Activated CD4-positive, alpha-beta T cell treated with anti-CD3 and anti-CD28 coated beads for 36 hours (primary cell): Measurements from ENCODE around the gene YTHDC1. TPM values are rescaled to one million over a fixed set of nuclear protein-coding genes. Genes with fewer than 3 reads are reported as not detected.

Experiments
- ATAC-seq: fragments of 200-7000 bp; cut with Tn5 transposase; one replicate; pipeline ENCODE4 v1.10.0; 2021; ENCODE audit warnings: mild to moderate bottlenecking, moderate library complexity
- CTCF ChIA-PET: fragments of 350-600 bp; sonication (Branson Sonifier 250); formaldehyde crosslinking; loops from one replicate; lab custom pipeline; 2021; ENCODE audit warnings: antibody characterized with exemption; lab: Charles Lee
- POLR2A ChIA-PET: fragments of 350-600 bp; sonication (Branson Sonifier 250); formaldehyde crosslinking; loops from one replicate; lab custom pipeline; 2021; ENCODE audit warnings: antibody characterized with exemption, inconsistent platforms; lab: Charles Lee
- DNase-seq: peaks from one replicate; pipeline ENCODE4 v3.0.0-alpha.2; 2020
- H3K27ac Mint-ChIP-seq: one replicate; pipeline ENCODE4 v1.8.0; 2021; ENCODE audit warnings: mixed read lengths
- H3K27me3 Mint-ChIP-seq: one replicate; pipeline ENCODE4 v1.8.0; 2021; ENCODE audit warnings: mixed read lengths
- H3K36me3 Mint-ChIP-seq: one replicate; pipeline ENCODE4 v1.8.0; 2021; ENCODE audit warnings: low read depth, mixed read lengths
- H3K4me1 Mint-ChIP-seq: one replicate; pipeline ENCODE4 v1.8.0; 2021; ENCODE audit warnings: mixed read lengths
- H3K4me3 Mint-ChIP-seq: one replicate; pipeline ENCODE4 v1.8.0; 2021; ENCODE audit warnings: mild to moderate bottlenecking, moderate library complexity, mixed read lengths
- H3K9me3 Mint-ChIP-seq: one replicate; pipeline ENCODE4 v1.8.0; 2021; ENCODE audit warnings: low read depth, mixed read lengths
- intact Hi-C, 2 experiments: fragments of 100-400 bp; cut with DNase I in 1 of 2; cut with micrococcal nuclease in 1 of 2; formaldehyde crosslinking; loops; one replicate each; pipeline versions ENCODE4 v1.14.2 to v1.15.1; 2022 to 2024; cut with DNase I, micrococcal nuclease
- total RNA-seq, 2 experiments: library from RNA; stranded (reverse); gene quantifications; one replicate each; pipeline ENCODE4 v1.2.3, GENCODE V29; 2021

The YTHDC1 gene
- total RNA-seq, 2 experiments from 2014 or later = 78.5 to 83.0 TPM

DNA sequence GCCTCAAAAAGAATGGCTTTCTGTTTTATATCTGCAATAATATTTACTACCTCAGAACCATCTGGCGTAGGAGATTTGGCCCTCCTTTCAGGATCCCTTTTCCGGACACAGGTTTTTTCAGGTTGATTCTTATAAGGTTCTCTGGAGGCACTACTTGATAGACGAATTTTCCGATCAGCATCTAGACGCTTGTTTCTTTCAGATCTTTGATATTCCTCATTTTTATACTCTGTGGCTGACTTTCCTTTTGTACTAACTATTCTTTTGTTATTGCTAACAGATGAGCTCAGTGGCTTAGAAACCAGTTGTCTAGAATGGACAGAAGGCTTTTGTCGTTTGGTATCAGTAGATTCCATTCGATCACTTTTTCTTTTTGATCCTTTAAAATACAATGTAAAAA lies 12.4 kb downstream of the YTHDC1 start:
- intact Hi-C loops = no loop called here
- ChIA-PET CTCF (interaction anchor here (0.8 kb wide), 1 partner anchor 20 kb away, joined by 3 read pairs; no protein-coding TSS in a partner anchor), POLR2A (no interaction called here)
- DNase-seq (no peak), ATAC-seq (no peak)
- Mint-ChIP-seq H3K27ac (peak overlapping the region; percentile 26), H3K4me3 (no peak overlapping the region), H3K9me3 (no peaks in the 10 kb centered on the region), H3K4me1 (peaks cover 49% of the 10 kb centered on the region), H3K27me3 (no peaks in the 10 kb centered on the region), H3K36me3 (peaks cover 34% of the 10 kb centered on the region)

DNA sequence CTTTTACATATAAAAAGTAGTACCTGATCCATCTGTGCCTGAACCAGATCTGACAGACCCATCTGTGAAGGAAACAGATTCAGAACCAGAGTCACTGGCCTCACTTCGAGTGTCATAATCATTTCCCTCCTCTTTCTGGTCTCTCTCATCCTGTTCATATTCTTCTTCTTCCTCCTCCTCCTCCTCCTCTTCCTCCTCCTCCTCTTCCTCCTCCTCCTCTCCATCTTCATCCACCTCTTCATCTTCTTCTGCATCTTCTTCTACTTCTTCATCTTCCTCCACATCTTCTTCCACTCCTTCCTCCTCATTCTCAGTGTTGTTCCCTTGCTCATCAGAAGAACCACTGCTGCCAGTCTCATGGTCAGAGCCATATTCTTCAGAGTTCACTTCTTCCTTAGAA lies 12.9 kb downstream of the YTHDC1 start:
- H3K36me3 Mint-ChIP-seq = peaks cover 33% of the 10 kb centered on the region
- no peak for DNase-seq
- H3K4me1 Mint-ChIP-seq = peaks cover 45% of the 10 kb centered on the region
- POLR2A ChIA-PET = no interaction called here
- H3K27ac Mint-ChIP-seq = peak overlapping the region; percentile 26
- H3K9me3 Mint-ChIP-seq = no peaks in the 10 kb centered on the region
- no peaks in the 10 kb centered on the region for H3K27me3 Mint-ChIP-seq
- H3K4me3 Mint-ChIP-seq = no peak overlapping the region
- peak; percentile 44 for ATAC-seq
- CTCF ChIA-PET = no interaction called here
- intact Hi-C loops = no loop called here

DNA sequence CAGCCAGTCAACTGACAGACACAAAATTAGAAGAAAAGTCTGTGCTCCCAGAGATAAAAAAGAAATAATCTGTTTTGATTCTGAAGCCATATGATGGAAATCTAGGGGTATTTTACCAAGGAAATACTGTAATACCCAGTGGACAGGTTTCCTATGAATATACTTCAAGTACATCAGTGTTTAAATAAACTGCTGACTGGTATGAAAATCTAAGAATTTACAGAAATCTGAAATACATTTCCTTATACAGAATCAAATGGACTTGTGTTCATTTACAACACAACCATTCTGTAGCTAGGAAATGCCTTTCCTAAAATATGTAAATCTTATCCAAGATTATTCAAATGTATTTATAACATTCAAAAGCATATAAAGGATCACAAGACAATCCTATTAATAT lies 13.4 kb downstream of the YTHDC1 start:
- ChIA-PET CTCF (no interaction called here), POLR2A (no interaction called here)
- H3K4me3 Mint-ChIP-seq = no peak overlapping the region
- DNase-seq (no peak), ATAC-seq (no peak)
- no peaks in the 10 kb centered on the region for H3K27me3 Mint-ChIP-seq
- peaks cover 36% of the 10 kb centered on the region for H3K36me3 Mint-ChIP-seq
- H3K4me1 Mint-ChIP-seq = peaks cover 40% of the 10 kb centered on the region
- intact Hi-C loops = no loop called here
- H3K9me3 Mint-ChIP-seq = no peaks in the 10 kb centered on the region
- peak overlapping the region; percentile 58 for H3K27ac Mint-ChIP-seq

DNA sequence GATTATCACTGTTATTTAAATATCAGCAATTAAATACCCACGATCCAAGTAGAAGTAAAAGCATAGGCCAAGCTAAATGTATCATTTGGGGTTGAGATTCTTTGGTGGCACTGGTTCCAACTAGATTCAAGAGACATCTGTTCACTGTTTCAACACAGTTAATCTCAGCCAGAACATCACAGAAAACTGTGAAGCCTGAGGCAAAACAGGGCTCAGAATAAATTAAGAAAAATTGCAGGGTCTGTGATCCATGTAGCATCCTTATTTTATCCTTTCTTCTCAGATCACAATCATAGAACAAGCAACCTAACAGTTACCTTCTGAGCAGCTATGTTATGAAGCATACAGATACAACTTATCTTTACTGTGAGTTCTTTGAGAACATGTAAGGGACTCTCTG lies 23.7 kb downstream of the YTHDC1 start:
- Mint-ChIP-seq H3K27ac (no peak overlapping the region), H3K9me3 (no peaks in the 10 kb centered on the region), H3K27me3 (no peaks in the 10 kb centered on the region), H3K4me3 (no peak overlapping the region), H3K4me1 (no peaks in the 10 kb centered on the region), H3K36me3 (peaks cover 46% of the 10 kb centered on the region)
- ChIA-PET POLR2A (no interaction called here), CTCF (no interaction called here)
- intact Hi-C loops = no loop called here
- ATAC-seq = no peak
- DNase-seq = no peak

DNA sequence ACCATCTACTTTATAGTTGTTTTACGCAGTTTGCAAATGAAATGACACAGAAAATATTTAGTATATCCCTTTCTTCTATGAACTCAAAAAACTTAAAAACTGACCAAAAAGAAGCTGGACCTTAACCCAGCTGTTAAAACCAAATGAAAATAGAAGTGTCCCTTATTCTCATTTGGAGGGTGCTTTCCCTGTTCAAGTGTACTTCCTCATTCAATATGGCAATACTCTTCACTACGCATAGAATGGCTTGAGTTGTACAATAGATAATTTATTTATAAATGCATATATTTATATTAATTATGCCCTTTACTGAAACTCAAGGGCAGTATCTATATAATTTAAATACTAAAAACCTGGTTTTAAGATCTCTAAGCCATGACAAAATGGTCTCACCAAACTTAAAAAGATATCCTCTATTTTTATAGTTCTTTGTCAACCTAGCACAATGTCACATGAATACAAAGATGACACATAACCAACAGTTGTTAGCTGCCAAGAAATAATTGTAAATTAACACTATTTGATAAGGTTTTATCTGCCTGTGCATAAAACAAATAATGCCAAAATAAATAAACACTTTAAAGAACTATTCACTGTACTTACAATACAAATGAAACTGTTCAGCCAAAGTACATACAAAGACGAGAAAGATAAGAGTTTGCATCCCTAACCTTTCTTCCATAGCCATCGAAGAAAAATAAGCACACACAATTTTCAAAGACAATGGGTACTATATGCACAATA lies 25.2 kb downstream of the YTHDC1 start:
- H3K4me1 Mint-ChIP-seq = no peaks in the 10 kb centered on the region
- ATAC-seq (no peak), DNase-seq (no peak)
- intact Hi-C loops = no loop called here
- ChIA-PET POLR2A (no interaction called here), CTCF (interaction anchor here (1.6 kb wide), 1 partner anchor 8 kb away, joined by 5 read pairs; no protein-coding TSS in a partner anchor)
- H3K4me3 Mint-ChIP-seq = no peak overlapping the region
- H3K27me3 Mint-ChIP-seq = no peaks in the 10 kb centered on the region
- H3K9me3 Mint-ChIP-seq = no peaks in the 10 kb centered on the region
- no peak overlapping the region for H3K27ac Mint-ChIP-seq
- H3K36me3 Mint-ChIP-seq = peaks cover 41% of the 10 kb centered on the region

DNA sequence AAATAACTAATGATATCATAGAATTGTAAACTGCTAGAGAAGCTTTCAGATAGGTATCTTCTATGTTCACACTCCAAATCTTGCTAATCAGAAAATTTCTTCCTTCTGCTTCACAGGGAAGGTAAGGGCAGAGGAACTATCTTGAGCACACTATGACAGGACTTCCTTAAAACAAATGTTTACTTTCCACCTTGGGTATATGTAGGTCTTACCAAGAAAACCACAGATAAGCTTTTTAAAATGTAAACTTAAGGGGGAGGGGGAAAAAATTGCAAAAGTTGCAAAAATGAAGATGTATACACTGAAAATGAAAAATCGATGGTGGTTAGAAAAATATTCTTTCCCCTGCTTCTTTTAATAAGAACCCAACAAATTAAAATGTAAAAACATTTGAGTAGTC lies 30.9 kb downstream of the YTHDC1 start:
- H3K27ac Mint-ChIP-seq = peak overlapping the region; percentile 42
- no peak for DNase-seq
- H3K27me3 Mint-ChIP-seq = no peaks in the 10 kb centered on the region
- peaks cover 46% of the 10 kb centered on the region for H3K36me3 Mint-ChIP-seq
- no peaks in the 10 kb centered on the region for H3K4me1 Mint-ChIP-seq
- ChIA-PET POLR2A (interaction anchor here (0.5 kb wide), 1 partner anchor 10 kb away, joined by 3 read pairs; no protein-coding TSS in a partner anchor), CTCF (interaction anchor here (0.7 kb wide), 2 partner anchors 11 to 928 kb away, joined by 3 read pairs; no protein-coding TSS in a partner anchor)
- ATAC-seq = no peak
- H3K4me3 Mint-ChIP-seq = no peak overlapping the region
- H3K9me3 Mint-ChIP-seq = no peaks in the 10 kb centered on the region
- intact Hi-C loops = no loop called here

DNA sequence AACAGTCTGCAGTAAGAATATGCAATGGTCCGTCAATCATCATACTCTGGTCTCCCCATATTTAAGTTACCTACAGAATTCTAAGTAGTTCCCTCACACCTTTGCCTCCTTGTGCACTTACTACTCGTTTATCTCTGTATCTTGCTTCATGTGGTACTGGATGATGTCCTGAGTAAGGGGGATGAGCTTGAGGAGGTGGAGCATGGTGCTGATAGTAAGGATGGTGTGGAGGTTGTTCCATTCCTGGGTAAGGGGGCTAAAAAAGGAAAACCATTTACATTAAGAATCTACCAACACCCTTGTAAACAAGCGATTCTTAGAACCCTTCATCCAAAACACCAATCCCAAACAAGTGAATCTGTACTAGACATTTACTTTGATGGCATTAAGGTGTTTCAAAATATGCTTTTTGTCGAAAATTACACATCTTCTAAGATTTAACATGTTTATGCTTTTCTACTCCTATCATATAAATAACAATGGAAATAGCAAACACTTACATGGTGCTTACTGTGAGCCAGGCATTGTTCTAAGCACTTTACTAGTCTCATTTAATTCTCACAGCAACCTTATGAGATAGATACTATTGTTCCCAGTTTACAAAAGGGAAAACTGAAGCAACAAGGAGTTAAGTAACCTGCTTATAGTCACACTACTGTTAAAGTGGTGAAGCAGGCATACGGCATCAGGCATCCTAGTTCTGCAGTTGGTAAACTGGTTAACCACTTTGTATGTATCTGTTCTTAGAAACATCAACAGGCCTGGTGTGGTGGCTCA lies 33.5 kb downstream of the YTHDC1 start:
- H3K9me3 Mint-ChIP-seq = no peaks in the 10 kb centered on the region
- DNase-seq (no peak), ATAC-seq (no peak)
- no peak overlapping the region for H3K4me3 Mint-ChIP-seq
- CTCF ChIA-PET = interaction anchor here (1.0 kb wide), 1 partner anchor 170 kb away, joined by 3 read pairs; no protein-coding TSS in a partner anchor
- H3K27me3 Mint-ChIP-seq = no peaks in the 10 kb centered on the region
- H3K36me3 Mint-ChIP-seq = peaks cover 50% of the 10 kb centered on the region
- POLR2A ChIA-PET = no interaction called here
- peak overlapping the region; percentile 51 for H3K27ac Mint-ChIP-seq
- H3K4me1 Mint-ChIP-seq = no peaks in the 10 kb centered on the region
- intact Hi-C loops = no loop called here

DNA sequence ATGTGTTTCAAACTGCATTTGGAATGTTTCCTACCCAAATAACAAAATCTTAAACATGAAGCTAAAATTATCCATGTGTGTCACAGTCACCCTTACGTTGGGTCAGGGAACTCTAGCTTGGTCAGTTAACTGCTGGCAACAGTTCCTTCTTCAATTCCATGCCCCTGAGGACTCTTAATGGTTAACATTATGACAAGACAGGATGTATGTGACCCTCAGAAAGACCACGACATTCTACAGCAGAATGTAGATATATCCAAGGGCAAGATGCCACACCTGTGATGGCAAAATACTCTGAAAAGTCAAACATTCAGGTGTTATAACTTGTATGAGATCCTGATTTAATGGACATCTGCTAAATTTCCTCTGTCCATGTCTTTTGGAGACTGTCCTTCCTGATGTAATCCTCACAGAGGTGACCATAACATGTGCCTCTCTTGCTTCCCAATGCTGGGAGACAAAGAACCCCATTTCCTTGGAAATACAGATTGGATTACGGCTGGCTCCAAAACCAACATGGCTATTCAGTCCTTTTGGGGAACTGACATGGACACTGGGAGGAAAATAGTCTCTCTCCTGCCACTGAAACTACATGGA lies 39.1 kb downstream of the YTHDC1 start:
- no peaks in the 10 kb centered on the region for H3K9me3 Mint-ChIP-seq
- POLR2A ChIA-PET = no interaction called here
- intact Hi-C loops = no loop called here
- peak; percentile 9 for ATAC-seq
- no peaks in the 10 kb centered on the region for H3K27me3 Mint-ChIP-seq
- peaks cover 28% of the 10 kb centered on the region for H3K36me3 Mint-ChIP-seq
- no peak overlapping the region for H3K27ac Mint-ChIP-seq
- H3K4me3 Mint-ChIP-seq = no peak overlapping the region
- no peaks in the 10 kb centered on the region for H3K4me1 Mint-ChIP-seq
- no peak for DNase-seq
- CTCF ChIA-PET = interaction anchor here (1.4 kb wide), 1 partner anchor 13 kb away, joined by 4 read pairs; no protein-coding TSS in a partner anchor

DNA sequence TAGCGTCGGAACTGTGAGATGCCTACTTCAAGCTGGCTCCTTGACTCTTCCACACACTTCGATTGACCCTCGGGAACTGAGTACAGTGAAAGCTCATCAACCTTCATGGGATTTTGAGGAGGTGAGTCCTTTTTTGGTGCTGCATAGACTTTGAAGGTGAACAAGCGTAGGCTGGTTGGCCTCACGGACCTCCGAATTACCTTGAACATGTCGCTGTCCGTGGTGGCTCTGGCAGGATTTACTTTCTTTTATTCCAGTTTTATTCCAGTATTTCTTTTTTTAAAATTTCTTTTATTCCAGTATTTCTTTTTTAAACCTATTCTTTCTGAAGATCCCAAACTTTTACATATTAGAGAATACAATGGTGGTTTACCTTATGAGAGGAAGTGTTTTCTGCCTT lies 45.2 kb downstream of the YTHDC1 start:
- peaks cover 11% of the 10 kb centered on the region for H3K27me3 Mint-ChIP-seq
- intact Hi-C loops = no loop called here
- no peaks in the 10 kb centered on the region for H3K36me3 Mint-ChIP-seq
- no peak overlapping the region for H3K4me3 Mint-ChIP-seq
- DNase-seq = no peak
- POLR2A ChIA-PET = no interaction called here
- CTCF ChIA-PET = interaction anchor here (0.9 kb wide), 1 partner anchor 33 kb away, joined by 3 read pairs; no protein-coding TSS in a partner anchor
- no peaks in the 10 kb centered on the region for H3K9me3 Mint-ChIP-seq
- no peak for ATAC-seq
- peaks cover 3% of the 10 kb centered on the region for H3K4me1 Mint-ChIP-seq
- H3K27ac Mint-ChIP-seq = no peak overlapping the region

DNA sequence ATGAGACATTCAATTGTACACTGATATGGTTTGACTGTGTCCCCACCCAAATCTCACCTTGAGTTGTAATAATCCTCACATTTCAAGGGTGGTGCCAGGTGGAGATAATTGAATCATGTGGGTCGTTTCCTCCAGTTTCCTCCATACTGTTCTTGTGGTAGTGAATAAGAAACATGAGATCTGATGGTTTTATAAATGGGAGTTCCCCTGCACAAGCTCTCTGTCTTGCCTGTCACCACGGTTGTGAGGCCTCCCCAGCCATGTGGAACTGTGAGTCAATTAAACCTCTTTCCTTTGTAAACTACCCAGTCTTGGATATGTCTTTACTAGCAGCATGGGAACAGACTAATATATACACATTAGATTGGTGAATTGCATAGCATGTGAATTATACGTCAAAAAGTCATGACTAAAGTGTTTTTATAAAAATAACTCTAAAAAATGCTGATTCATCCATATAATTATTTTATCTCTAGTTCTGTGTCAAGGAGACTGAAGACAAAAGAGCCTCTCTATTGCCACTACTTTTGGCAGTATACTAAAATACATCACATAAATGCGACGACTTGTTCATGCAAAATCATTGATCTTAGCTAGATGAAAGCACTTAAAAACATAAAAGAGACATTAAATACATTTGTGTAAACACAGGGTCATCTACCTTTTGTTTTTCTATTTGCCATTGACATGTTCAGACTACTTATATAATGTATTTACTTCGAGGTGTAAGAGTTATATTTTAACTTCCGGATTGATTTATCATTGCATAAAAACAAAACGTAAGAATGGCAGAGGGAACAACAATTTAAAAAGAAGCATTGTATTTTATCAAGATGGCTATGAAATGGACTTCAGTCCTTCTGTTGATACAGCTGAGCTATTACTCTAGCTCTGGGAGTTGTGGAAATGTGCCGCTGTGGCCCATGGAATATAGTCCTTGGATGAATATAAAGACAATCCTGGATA lies 50.1 kb downstream of the YTHDC1 start:
- H3K36me3 Mint-ChIP-seq = no peaks in the 10 kb centered on the region
- POLR2A ChIA-PET = no interaction called here
- DNase-seq (peak; percentile 51), ATAC-seq (peak; percentile 97)
- peaks cover 11% of the 10 kb centered on the region for H3K27me3 Mint-ChIP-seq
- H3K4me1 Mint-ChIP-seq = peaks cover 6% of the 10 kb centered on the region
- H3K27ac Mint-ChIP-seq = no peak overlapping the region
- peaks cover 6% of the 10 kb centered on the region for H3K9me3 Mint-ChIP-seq
- intact Hi-C loops = loop anchor here in 1 of 2 experiments (1.0 kb wide), 1 partner anchor 50 kb away; no protein-coding TSS in a partner anchor
- CTCF ChIA-PET = interaction anchor here (0.5 to 0.8 kb wide), 2 partner anchors 15 to 22 kb away, joined by 3 read pairs; no protein-coding TSS in a partner anchor
- H3K4me3 Mint-ChIP-seq = no peak overlapping the region
